Measurements from ENCODE around the gene CLSTN2. TPM values are rescaled to one million over a fixed set of nuclear protein-coding genes. Genes with fewer than 3 reads are reported as not detected.

CLSTN2 gene
- total RNA-seq, 1 experiment from 2014 or later: 0.68 TPM

DNA sequence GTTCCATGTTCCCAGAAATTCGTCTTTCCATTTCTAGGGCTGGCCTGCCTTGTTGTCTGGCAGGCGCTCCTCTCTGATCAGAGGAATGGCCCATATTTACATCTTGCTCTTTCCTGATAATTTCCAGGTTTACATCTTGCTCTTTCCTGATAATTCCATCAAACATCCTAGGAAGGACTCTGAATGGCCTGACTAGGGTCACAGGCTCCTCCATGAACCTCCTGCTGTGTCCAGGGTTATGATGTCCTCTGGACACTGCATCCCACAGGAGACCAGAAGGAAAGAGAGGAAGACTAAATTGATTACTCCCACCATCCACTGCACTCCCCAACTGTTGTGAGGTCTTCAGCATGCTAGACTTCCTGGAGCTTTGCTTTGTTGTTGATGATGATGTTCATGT is 75.4 kb downstream of the CLSTN2 start:
- Histone ChIP-seq H3T11ph (ENCODE audit: low read length) (no peak overlapping the region), H4K8ac (replicated peaks; ENCODE audit: insufficient read length, low read depth, low read length) (no peak overlapping the region), H3K4ac (ENCODE audit: low read depth, low read length) (no peak overlapping the region), H2BK120ac (ENCODE audit: low read depth, low read length, poor library complexity, severe bottlenecking) (no peak overlapping the region), H3K23ac (ENCODE audit: insufficient read length, low read depth, low read length) (no peak overlapping the region), H3K4me2 (ENCODE audit: insufficient read depth, insufficient read length, low read length) (no peak overlapping the region), H2BK15ac (ENCODE audit: low read depth, low read length) (no peak overlapping the region), H2AK5ac (ENCODE audit: insufficient read length, low read length) (no peak overlapping the region), H3K79me2 (ENCODE audit: insufficient read depth, low read length) (no peaks in the 10 kb centered on the region), H3K23me2 (ENCODE audit: insufficient read length, low read depth, low read length, poor library complexity, severe bottlenecking) (no peaks in the 10 kb centered on the region), H3K79me1 (ENCODE audit: insufficient read depth, low read depth, low read length, poor library complexity, severe bottlenecking) (no peaks in the 10 kb centered on the region), H4K91ac (ENCODE audit: insufficient read length, low read depth, low read length) (no peak overlapping the region), H4K20me1 (ENCODE audit: control insufficient read depth, insufficient read depth, insufficient read length) (no peaks in the 10 kb centered on the region), H3K18ac (ENCODE audit: insufficient read length, low read depth, low read length) (no peak overlapping the region), H2AFZ (ENCODE audit: low read length) (no peak overlapping the region), H3K4me1 (ENCODE audit: insufficient read depth, low read length) (no peaks in the 10 kb centered on the region), H3K14ac (ENCODE audit: insufficient read depth, low read length) (no peak overlapping the region), H3K27me3 (ENCODE audit: insufficient read depth, low read length) (no peaks in the 10 kb centered on the region), H3K9ac (ENCODE audit: extremely low read depth, insufficient read length, low read length) (no peak overlapping the region), H4K5ac (ENCODE audit: insufficient read length, low read depth, low read length) (no peak overlapping the region), H3K9me3 (ENCODE audit: control insufficient read depth, low read depth, low read length) (no peaks in the 10 kb centered on the region), H2BK12ac (ENCODE audit: insufficient read length, low read depth, low read length) (no peak overlapping the region), H3K27ac (ENCODE audit: insufficient read length, low read depth, low read length) (no peak overlapping the region), H3K56ac (ENCODE audit: insufficient read length, low read depth, low read length) (no peak overlapping the region), H2BK20ac (ENCODE audit: low read depth, low read length, poor library complexity, severe bottlenecking) (no peak overlapping the region), H2BK5ac (ENCODE audit: insufficient read length, low read length) (no peak overlapping the region)
- TF ChIP-seq CTCF (conservative IDR thresholded peaks at IDR 0.05): no peak
- Mint-ChIP-seq H3K36me3 (ENCODE audit: insufficient read depth in 1 of 3, low read depth in 3 of 3) (no peaks in the 10 kb centered on the region), H3K9me3 (no peaks in the 10 kb centered on the region), H3K4me3 (no peak overlapping the region), H3K27me3 (ENCODE audit: low read depth) (no peaks in the 10 kb centered on the region; the same call in none of the 2 replicates), H3K4me1 (peaks cover 0 to 3% of the 10 kb centered on the region in 2 experiments; a peak in 1 of 4 replicates), H3K27ac (no peak overlapping the region)
- DNase-seq: no peak
- WGBS (ENCODE audit: extremely low coverage, insufficient read length, low lambda C conversion rate): no CpG with 5 or more reads among the region's 2 CpGs

All from H9 (cell line).